Measurements from ENCODE around the gene IL26. TPM values are rescaled to one million over a fixed set of nuclear protein-coding genes. Genes with fewer than 3 reads are reported as not detected.

The IL26 gene
- total and polyA plus RNA-seq, 2 experiments from 2014 or later = not detected

DNA sequence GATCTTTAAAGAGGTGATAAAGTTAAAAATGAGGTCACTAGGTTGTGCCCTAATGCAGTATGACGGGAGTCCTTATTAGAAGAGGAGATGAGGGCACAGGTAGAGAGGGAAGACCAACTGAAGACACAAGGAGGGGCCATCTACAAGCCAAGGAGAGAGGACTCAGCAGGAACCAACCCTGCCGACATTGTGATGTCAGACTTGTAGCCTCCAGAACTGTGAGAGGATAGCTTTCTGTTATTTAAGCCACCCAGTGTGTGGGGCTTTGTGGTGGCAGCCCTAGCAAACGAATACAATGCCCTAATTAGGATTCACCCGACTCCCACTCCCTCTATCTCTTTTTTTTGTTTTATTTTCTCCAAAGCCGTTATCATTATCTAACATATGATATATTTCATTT, 7.9 kb upstream of the IL26 start:
- no peak for TF ChIP-seq EZH2 (IDR thresholded peaks at IDR 0.05; ENCODE audit: borderline replicate concordance)
- TF ChIP-seq, protein P1, sequence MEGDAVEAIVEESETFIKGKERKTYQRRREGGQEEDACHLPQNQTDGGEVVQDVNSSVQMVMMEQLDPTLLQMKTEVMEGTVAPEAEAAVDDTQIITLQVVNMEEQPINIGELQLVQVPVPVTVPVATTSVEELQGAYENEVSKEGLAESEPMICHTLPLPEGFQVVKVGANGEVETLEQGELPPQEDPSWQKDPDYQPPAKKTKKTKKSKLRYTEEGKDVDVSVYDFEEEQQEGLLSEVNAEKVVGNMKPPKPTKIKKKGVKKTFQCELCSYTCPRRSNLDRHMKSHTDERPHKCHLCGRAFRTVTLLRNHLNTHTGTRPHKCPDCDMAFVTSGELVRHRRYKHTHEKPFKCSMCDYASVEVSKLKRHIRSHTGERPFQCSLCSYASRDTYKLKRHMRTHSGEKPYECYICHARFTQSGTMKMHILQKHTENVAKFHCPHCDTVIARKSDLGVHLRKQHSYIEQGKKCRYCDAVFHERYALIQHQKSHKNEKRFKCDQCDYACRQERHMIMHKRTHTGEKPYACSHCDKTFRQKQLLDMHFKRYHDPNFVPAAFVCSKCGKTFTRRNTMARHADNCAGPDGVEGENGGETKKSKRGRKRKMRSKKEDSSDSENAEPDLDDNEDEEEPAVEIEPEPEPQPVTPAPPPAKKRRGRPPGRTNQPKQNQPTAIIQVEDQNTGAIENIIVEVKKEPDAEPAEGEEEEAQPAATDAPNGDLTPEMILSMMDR (IDR thresholded peaks at IDR 0.05; ENCODE audit: poor library complexity) = no peak
- no peak for TF ChIP-seq EZH2phosphoT487 (IDR thresholded peaks at IDR 0.05; ENCODE audit: low read depth, severe bottlenecking, unreplicated experiment)
- WGBS (ENCODE audit: low lambda C conversion rate, missing lambda C conversion rate) = 50% methylated on average over 5 of the region's 5 CpGs
- H3K27me3 ChIP-seq = no peaks in the 10 kb centered on the region
- H3K9me2 ChIP-seq (replicated peaks; ENCODE audit: insufficient read depth) = no peaks in the 10 kb centered on the region
- no peaks in the 10 kb centered on the region for H3K9me3 ChIP-seq (ENCODE audit: low read depth)
- H4K20me1 ChIP-seq (ENCODE audit: insufficient read depth, poor library complexity, severe bottlenecking) = no peaks in the 10 kb centered on the region
- H3K36me3 ChIP-seq (replicated peaks; ENCODE audit: insufficient read depth, low read depth) = no peaks in the 10 kb centered on the region
- no peak overlapping the region for H2AFZ ChIP-seq
- H3K4me1 ChIP-seq (ENCODE audit: insufficient read depth) = no peaks in the 10 kb centered on the region
- H3K79me2 ChIP-seq = no peaks in the 10 kb centered on the region
- DNase-seq (ENCODE audit: low spot score) = no peak
- no peak overlapping the region for H3K27ac ChIP-seq
- no peak overlapping the region for H3K4me3 ChIP-seq
- no peak overlapping the region for H3K4me2 ChIP-seq

DNA sequence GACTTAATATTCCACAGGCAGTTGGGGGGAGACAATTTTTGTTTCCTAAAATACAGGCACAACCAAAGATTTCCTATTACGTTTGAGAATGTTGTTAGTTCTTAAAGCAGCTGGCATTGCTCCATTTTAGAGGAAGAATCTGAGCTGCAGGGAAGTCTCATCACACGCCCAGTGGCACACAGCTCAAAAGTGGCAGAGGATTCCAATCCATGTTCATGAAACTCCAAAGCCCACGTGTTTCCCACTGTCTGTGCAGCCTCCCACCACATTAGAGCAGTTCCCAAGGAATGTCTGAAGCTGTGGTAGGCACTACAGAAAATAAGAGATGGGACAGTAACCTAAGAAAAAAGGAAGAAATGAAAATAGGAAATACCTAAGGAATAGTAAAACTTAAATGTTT, 6.1 kb upstream of the IL26 start:
- Histone ChIP-seq H3K27me3 (no peaks in the 10 kb centered on the region), H3K36me3 (replicated peaks; ENCODE audit: insufficient read depth, low read depth) (no peaks in the 10 kb centered on the region), H4K20me1 (ENCODE audit: insufficient read depth, poor library complexity, severe bottlenecking) (no peaks in the 10 kb centered on the region), H3K27ac (no peak overlapping the region), H3K4me2 (no peak overlapping the region), H3K79me2 (no peaks in the 10 kb centered on the region), H3K4me1 (ENCODE audit: insufficient read depth) (no peaks in the 10 kb centered on the region), H3K4me3 (no peak overlapping the region), H3K9me3 (ENCODE audit: low read depth) (no peaks in the 10 kb centered on the region), H2AFZ (no peak overlapping the region), H3K9me2 (replicated peaks; ENCODE audit: insufficient read depth) (no peaks in the 10 kb centered on the region)
- DNase-seq (ENCODE audit: low spot score) = no peak
- 65% methylated on average over 3 of the region's 3 CpGs for WGBS (ENCODE audit: low lambda C conversion rate, missing lambda C conversion rate)
- TF ChIP-seq EZH2phosphoT487 (IDR thresholded peaks at IDR 0.05; ENCODE audit: low read depth, severe bottlenecking, unreplicated experiment) (no peak), EZH2 (IDR thresholded peaks at IDR 0.05; ENCODE audit: borderline replicate concordance) (no peak)
- TF ChIP-seq, protein P1 (IDR thresholded peaks at IDR 0.05; ENCODE audit: poor library complexity) = no peak

GRCh38 chr12:68231229-68231628, 5.6 kb upstream of the IL26 start:
- TF ChIP-seq EZH2 (IDR thresholded peaks at IDR 0.05; ENCODE audit: borderline replicate concordance) (no peak), EZH2phosphoT487 (IDR thresholded peaks at IDR 0.05; ENCODE audit: low read depth, severe bottlenecking, unreplicated experiment) (no peak)
- TF ChIP-seq, protein P1 (IDR thresholded peaks at IDR 0.05; ENCODE audit: poor library complexity) = no peak
- no peaks in the 10 kb centered on the region for H3K36me3 ChIP-seq (replicated peaks; ENCODE audit: insufficient read depth, low read depth)
- H3K9me3 ChIP-seq (ENCODE audit: low read depth) = no peaks in the 10 kb centered on the region
- H3K4me3 ChIP-seq = no peak overlapping the region
- H3K9me2 ChIP-seq (replicated peaks; ENCODE audit: insufficient read depth) = no peaks in the 10 kb centered on the region
- H3K4me2 ChIP-seq = no peak overlapping the region
- H4K20me1 ChIP-seq (ENCODE audit: insufficient read depth, poor library complexity, severe bottlenecking) = no peaks in the 10 kb centered on the region
- H3K27me3 ChIP-seq = no peaks in the 10 kb centered on the region
- no peak for DNase-seq (ENCODE audit: low spot score)
- H2AFZ ChIP-seq = no peak overlapping the region
- H3K27ac ChIP-seq = no peak overlapping the region
- no peaks in the 10 kb centered on the region for H3K79me2 ChIP-seq
- H3K4me1 ChIP-seq (ENCODE audit: insufficient read depth) = no peaks in the 10 kb centered on the region

DNA sequence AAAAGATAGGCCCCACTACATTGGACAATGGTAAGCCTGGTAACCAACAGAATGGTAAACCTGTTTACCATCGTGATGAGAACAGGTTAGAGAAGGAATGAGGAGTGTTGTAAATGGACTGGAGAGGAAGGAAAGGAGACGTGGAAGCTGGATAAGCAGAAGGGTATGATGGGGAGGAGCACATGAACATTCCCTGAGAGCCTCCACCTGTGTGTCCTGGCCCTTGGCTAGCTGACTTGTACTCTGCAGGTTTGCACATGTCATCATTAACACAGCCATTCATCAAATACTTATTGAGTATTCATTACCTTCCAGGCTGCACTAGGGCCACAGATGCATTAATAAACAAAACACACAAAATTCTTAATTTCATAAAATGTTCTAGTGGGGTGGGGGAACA, 4.3 kb upstream of the IL26 start:
- DNase-seq (ENCODE audit: low spot score) = no peak
- Histone ChIP-seq H3K9me3 (ENCODE audit: low read depth) (no peaks in the 10 kb centered on the region), H3K4me1 (ENCODE audit: insufficient read depth) (no peaks in the 10 kb centered on the region), H3K36me3 (replicated peaks; ENCODE audit: insufficient read depth, low read depth) (no peaks in the 10 kb centered on the region), H3K4me3 (no peak overlapping the region), H3K27me3 (no peaks in the 10 kb centered on the region), H3K27ac (no peak overlapping the region), H4K20me1 (ENCODE audit: insufficient read depth, poor library complexity, severe bottlenecking) (no peaks in the 10 kb centered on the region), H3K4me2 (no peak overlapping the region), H3K79me2 (no peaks in the 10 kb centered on the region), H3K9me2 (replicated peaks; ENCODE audit: insufficient read depth) (no peaks in the 10 kb centered on the region), H2AFZ (no peak overlapping the region)
- WGBS (ENCODE audit: low lambda C conversion rate, missing lambda C conversion rate) = 81% methylated on average over 2 of the region's 2 CpGs
- TF ChIP-seq, protein P1 (IDR thresholded peaks at IDR 0.05; ENCODE audit: poor library complexity) = no peak
- TF ChIP-seq EZH2 (IDR thresholded peaks at IDR 0.05; ENCODE audit: borderline replicate concordance) (no peak), EZH2phosphoT487 (IDR thresholded peaks at IDR 0.05; ENCODE audit: low read depth, severe bottlenecking, unreplicated experiment) (no peak)

All from hepatocyte (in vitro differentiated cells).